Breast epithelium (tissue), 4 donors: ENCODE results near the gene P2RY13. TPM values are rescaled to one million over a fixed set of nuclear protein-coding genes. Genes with fewer than 3 reads are reported as not detected.

ENCODE experiments used
- DNase-seq, 2 donors: peaks; one replicate each; pipeline ENCODE4 v3.0.0-alpha.2; 2019; ENCODE audit warnings: low spot score in 2 of 2
- H3K27ac ChIP-seq, 2 donors: fragments of 200-600 bp; sonication (generic) in 1 of 2; one replicate each; pipeline ENCODE4 v1.5.1; 2016 to 2019; ENCODE audit warnings: mild to moderate bottlenecking in 1 of 2
- H3K27me3 ChIP-seq, 2 donors: fragments of 200-600 bp; sonication (generic) in 1 of 2; one replicate each; pipeline versions ENCODE4 v1.5.1 to v1.6.0; 2017 to 2019; ENCODE audit warnings: control low read depth in 1 of 2, mild to moderate bottlenecking in 1 of 2
- H3K36me3 ChIP-seq: fragments of 200-600 bp; one replicate; pipeline ENCODE4 v1.5.1; 2019
- H3K4me1 ChIP-seq, 2 donors: fragments of 200-600 bp; sonication (generic); one replicate each; pipeline ENCODE4 v1.5.1; 2016 to 2019; ENCODE audit warnings: control low read depth in 1 of 2
- H3K4me3 ChIP-seq, 3 donors: fragments of 200-600 bp; sonication (generic); 1 replicate in 2 of 3; 2 replicates in 1 of 3; pipeline ENCODE4 v1.5.1; 2016 to 2019; ENCODE audit warnings: mild to moderate bottlenecking in 3 of 3, moderate library complexity in 2 of 3
- H3K9me3 ChIP-seq, 2 donors: fragments of 200-600 bp; sonication (generic) in 1 of 2; one replicate each; pipeline ENCODE4 v1.5.1; 2016 to 2019; ENCODE audit warnings: control low read depth in 1 of 2
- POLR2A ChIP-seq: fragments of 450-650 bp; IDR thresholded peaks from one replicate; pipeline ENCODE4 v1.6.1; 2016; ENCODE audit warnings: antibody characterized with exemption, mild to moderate bottlenecking, moderate library complexity
- POLR2AphosphoS5 ChIP-seq, 3 donors: sonication (generic); formaldehyde crosslinking; IDR thresholded peaks; one replicate each; pipeline ENCODE4 v1.6.1; 2017; ENCODE audit warnings: antibody characterized with exemption in 3 of 3
- intact Hi-C: fragments of 100-400 bp; cut with DNase I; formaldehyde crosslinking; loops from one replicate; pipeline ENCODE4 v1.15.1; 2023; ENCODE audit warnings: low total_unique reads
- total RNA-seq, 3 donors: library from RNA; depleted of rRNA; stranded (reverse); fragments of >200 nt; gene quantifications; one replicate each; pipeline ENCODE4 v1.1.0, GENCODE V29; 2016
- TF ChIP-seq, protein P1 (sequence below), 3 donors: fragments of 450-650 bp; IDR thresholded peaks; one replicate each; pipeline ENCODE4 v1.5.1; 2016 to 2017; ENCODE audit warnings: antibody characterized with exemption in 3 of 3, mild to moderate bottlenecking in 3 of 3, moderate library complexity in 3 of 3

Gene P2RY13
- total RNA-seq, 3 donors from 2014 or later, result 0.98 to 6.9 (median 2.5) TPM

GRCh38 chr3:151318313-151318712 is 11.0 kb downstream of the P2RY13 start:
- H3K27me3 ChIP-seq, result no peaks in the 10 kb centered on the region
- H3K9me3 ChIP-seq, result no peaks in the 10 kb centered on the region
- intact Hi-C loops, result no loop called here
- no peak for DNase-seq
- TF ChIP-seq POLR2A (no peak), POLR2AphosphoS5 (IDR thresholded peaks at IDR 0.05) (no peak)
- TF ChIP-seq, protein P1, sequence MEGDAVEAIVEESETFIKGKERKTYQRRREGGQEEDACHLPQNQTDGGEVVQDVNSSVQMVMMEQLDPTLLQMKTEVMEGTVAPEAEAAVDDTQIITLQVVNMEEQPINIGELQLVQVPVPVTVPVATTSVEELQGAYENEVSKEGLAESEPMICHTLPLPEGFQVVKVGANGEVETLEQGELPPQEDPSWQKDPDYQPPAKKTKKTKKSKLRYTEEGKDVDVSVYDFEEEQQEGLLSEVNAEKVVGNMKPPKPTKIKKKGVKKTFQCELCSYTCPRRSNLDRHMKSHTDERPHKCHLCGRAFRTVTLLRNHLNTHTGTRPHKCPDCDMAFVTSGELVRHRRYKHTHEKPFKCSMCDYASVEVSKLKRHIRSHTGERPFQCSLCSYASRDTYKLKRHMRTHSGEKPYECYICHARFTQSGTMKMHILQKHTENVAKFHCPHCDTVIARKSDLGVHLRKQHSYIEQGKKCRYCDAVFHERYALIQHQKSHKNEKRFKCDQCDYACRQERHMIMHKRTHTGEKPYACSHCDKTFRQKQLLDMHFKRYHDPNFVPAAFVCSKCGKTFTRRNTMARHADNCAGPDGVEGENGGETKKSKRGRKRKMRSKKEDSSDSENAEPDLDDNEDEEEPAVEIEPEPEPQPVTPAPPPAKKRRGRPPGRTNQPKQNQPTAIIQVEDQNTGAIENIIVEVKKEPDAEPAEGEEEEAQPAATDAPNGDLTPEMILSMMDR (IDR thresholded peaks at IDR 0.05), result no peak
- H3K4me3 ChIP-seq, result no peak overlapping the region
- no peak overlapping the region for H3K27ac ChIP-seq
- H3K4me1 ChIP-seq, result no peaks in the 10 kb centered on the region
- no peaks in the 10 kb centered on the region for H3K36me3 ChIP-seq

- no peak for DNase-seq
- Histone ChIP-seq H3K4me3 (peak within 1 kb of the TSS in 1 of 3 donors; percentile 17), H3K27me3 (no peaks in the 10 kb centered on the region), H3K4me1 (no peaks in the 10 kb centered on the region), H3K36me3 (no peaks in the 10 kb centered on the region), H3K9me3 (no peaks in the 10 kb centered on the region), H3K27ac (peak within 1 kb of the TSS; percentile 51 to 68)
- intact Hi-C loops, result no loop called here
- TF ChIP-seq POLR2A, result no peak
- TF ChIP-seq, protein P1 (IDR thresholded peaks at IDR 0.05), result no peak
- no peak for TF ChIP-seq POLR2AphosphoS5 (IDR thresholded peaks at IDR 0.05)
Measured at GRCh38 chr3:151316267-151316991, 12.9 kb downstream of the P2RY13 start, which contains the start of gene GPR87. Gene GPR87, minus strand, starts transcription at chr3:151316820. Its CDS starts 16,720 bp downstream, at chr3:151300100.

- no peak overlapping the region for H3K4me3 ChIP-seq
- H3K27ac ChIP-seq, result peak overlapping the region in 1 of 2 donors; percentile 68
Measured at GRCh38 chr3:151315846-151316245, 13.5 kb downstream of the P2RY13 start.

GRCh38 chr3:151315136-151315535 is 14.2 kb downstream of the P2RY13 start:
- Histone ChIP-seq H3K27ac (no peak overlapping the region), H3K4me3 (no peak overlapping the region), H3K36me3 (no peaks in the 10 kb centered on the region), H3K27me3 (no peaks in the 10 kb centered on the region), H3K4me1 (no peaks in the 10 kb centered on the region), H3K9me3 (no peaks in the 10 kb centered on the region)
- TF ChIP-seq POLR2AphosphoS5 (IDR thresholded peaks at IDR 0.05), result no peak
- TF ChIP-seq, protein P1 (IDR thresholded peaks at IDR 0.05), result no peak
- no peak for TF ChIP-seq POLR2A
- intact Hi-C loops, result no loop called here
- DNase-seq, result no peak

More at GRCh38 chr3:151315846-151316245, 13.5 kb downstream of the P2RY13 start:
- no peaks in the 10 kb centered on the region for H3K4me1 ChIP-seq
- intact Hi-C loops, result no loop called here
- DNase-seq, result no peak
- H3K36me3 ChIP-seq, result no peaks in the 10 kb centered on the region
- H3K9me3 ChIP-seq, result no peaks in the 10 kb centered on the region
- H3K27me3 ChIP-seq, result no peaks in the 10 kb centered on the region
- TF ChIP-seq, protein P1 (IDR thresholded peaks at IDR 0.05), result no peak
- TF ChIP-seq POLR2A (no peak), POLR2AphosphoS5 (IDR thresholded peaks at IDR 0.05) (no peak)

- no peak overlapping the region for H3K4me3 ChIP-seq
- no peak for DNase-seq
- no peak for TF ChIP-seq POLR2A
- TF ChIP-seq, protein P1 (IDR thresholded peaks at IDR 0.05), result no peak
- no peak for TF ChIP-seq POLR2AphosphoS5 (IDR thresholded peaks at IDR 0.05)
- H3K4me1 ChIP-seq, result no peaks in the 10 kb centered on the region
- H3K27ac ChIP-seq, result no peak overlapping the region
- H3K36me3 ChIP-seq, result no peaks in the 10 kb centered on the region
- H3K27me3 ChIP-seq, result no peaks in the 10 kb centered on the region
- no peaks in the 10 kb centered on the region for H3K9me3 ChIP-seq
- intact Hi-C loops, result no loop called here
Measured at GRCh38 chr3:151314593-151314992, 14.8 kb downstream of the P2RY13 start.
